ENCODE results near the gene EXOSC3.

DNA sequence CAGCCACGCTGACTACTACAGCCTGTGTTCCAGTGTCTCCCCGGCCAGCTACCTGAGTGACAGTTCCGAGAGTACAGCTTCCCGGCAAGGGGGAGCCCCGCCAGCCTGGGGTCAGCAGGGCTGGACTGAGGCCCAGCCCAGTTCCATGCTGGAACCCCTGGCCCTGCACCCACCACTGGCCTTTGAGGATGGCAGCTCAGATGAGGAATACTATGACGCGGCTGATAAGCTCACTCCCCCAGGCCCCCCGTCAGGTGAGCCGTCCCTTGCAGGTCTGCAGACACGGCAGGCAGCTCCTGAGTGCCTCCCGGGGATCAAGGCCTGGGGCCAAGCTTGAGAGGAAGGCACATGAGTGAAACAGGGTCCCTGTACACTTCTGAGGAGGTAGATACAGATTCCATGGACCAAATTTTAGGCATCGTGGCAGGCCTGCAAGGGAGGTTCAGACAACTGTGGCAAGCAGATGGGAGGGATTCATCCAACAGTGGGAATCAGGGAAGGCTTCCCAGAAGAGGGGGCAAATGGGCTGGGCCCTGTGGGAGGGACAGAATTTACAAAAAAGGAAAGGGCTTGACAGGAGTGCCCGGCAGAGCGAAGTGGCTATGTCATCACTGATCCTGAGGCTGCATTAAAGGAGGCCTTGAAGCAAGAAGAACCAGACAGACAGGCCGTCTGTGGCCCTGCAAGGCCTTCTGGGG is 44.1 kb downstream of the EXOSC3 start:
- TF ChIP-seq EZH2 (IDR thresholded peaks at IDR 0.05; ENCODE audit: borderline replicate concordance, insufficient read depth, low read depth, low read length, poor library complexity, severe bottlenecking) = no peak
- TF ChIP-seq, protein P1, sequence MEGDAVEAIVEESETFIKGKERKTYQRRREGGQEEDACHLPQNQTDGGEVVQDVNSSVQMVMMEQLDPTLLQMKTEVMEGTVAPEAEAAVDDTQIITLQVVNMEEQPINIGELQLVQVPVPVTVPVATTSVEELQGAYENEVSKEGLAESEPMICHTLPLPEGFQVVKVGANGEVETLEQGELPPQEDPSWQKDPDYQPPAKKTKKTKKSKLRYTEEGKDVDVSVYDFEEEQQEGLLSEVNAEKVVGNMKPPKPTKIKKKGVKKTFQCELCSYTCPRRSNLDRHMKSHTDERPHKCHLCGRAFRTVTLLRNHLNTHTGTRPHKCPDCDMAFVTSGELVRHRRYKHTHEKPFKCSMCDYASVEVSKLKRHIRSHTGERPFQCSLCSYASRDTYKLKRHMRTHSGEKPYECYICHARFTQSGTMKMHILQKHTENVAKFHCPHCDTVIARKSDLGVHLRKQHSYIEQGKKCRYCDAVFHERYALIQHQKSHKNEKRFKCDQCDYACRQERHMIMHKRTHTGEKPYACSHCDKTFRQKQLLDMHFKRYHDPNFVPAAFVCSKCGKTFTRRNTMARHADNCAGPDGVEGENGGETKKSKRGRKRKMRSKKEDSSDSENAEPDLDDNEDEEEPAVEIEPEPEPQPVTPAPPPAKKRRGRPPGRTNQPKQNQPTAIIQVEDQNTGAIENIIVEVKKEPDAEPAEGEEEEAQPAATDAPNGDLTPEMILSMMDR (IDR thresholded peaks at IDR 0.05) = no peak

Data from B cell (primary cell).